NCI-H226 (cell line): ENCODE measurements around the gene SNX25.
A peak's percentile ranks its signal among the peaks of the same experiment; 100 is the strongest.
"Not testable (repeated sequence)": the region's sequence is repeated elsewhere in the genome, so short reads cannot be mapped to it uniquely, and the experiment has no call there.

ENCODE experiments used
- DNase-seq: peaks from one replicate; pipeline ENCODE4 v3.0.0-alpha.2; 2015

The SNX25 gene

GRCh38 chr4:185235119-185235842 lies 25.9 kb downstream of the SNX25 start:
- DNase-seq, result no peak

- peak; percentile 54 for DNase-seq
These were observed 26.6 kb downstream of the SNX25 start for GRCh38 chr4:185235843-185236503.

- DNase-seq, result no peak
These were observed 27.8 kb downstream of the SNX25 start for GRCh38 chr4:185237175-185237574.

- no peak for DNase-seq
These were observed 28.9 kb downstream of the SNX25 start for GRCh38 chr4:185238215-185238681.

GRCh38 chr4:185238750-185239149 lies 29.4 kb downstream of the SNX25 start:
- DNase-seq, result no peak

- not testable (repeated sequence) for DNase-seq
These were observed 31.1 kb downstream of the SNX25 start for GRCh38 chr4:185240486-185240885.

- peak; percentile 33 for DNase-seq
These were observed 33.5 kb downstream of the SNX25 start for GRCh38 chr4:185242749-185243533.

- no peak for DNase-seq
These were observed 34.5 kb downstream of the SNX25 start for GRCh38 chr4:185243879-185244278.

GRCh38 chr4:185244763-185245162 lies 35.4 kb downstream of the SNX25 start:
- DNase-seq, result no peak

- DNase-seq, result no peak
These were observed 37.1 kb downstream of the SNX25 start for GRCh38 chr4:185246453-185246852.

- DNase-seq, result no peak
These were observed 37.8 kb downstream of the SNX25 start for GRCh38 chr4:185247151-185247550.

GRCh38 chr4:185248393-185249039 lies 39.1 kb downstream of the SNX25 start:
- no peak for DNase-seq

GRCh38 chr4:185249105-185249504 lies 39.7 kb downstream of the SNX25 start:
- DNase-seq, result no peak

- no peak for DNase-seq
These were observed 45.0 kb downstream of the SNX25 start for GRCh38 chr4:185254434-185254833.

GRCh38 chr4:185255868-185256267 lies 46.5 kb downstream of the SNX25 start:
- DNase-seq, result no peak

GRCh38 chr4:185256446-185256845 lies 47.0 kb downstream of the SNX25 start:
- peak; percentile 56 for DNase-seq

GRCh38 chr4:185257086-185257485 lies 47.7 kb downstream of the SNX25 start:
- no peak for DNase-seq

- DNase-seq, result no peak
These were observed 48.3 kb downstream of the SNX25 start for GRCh38 chr4:185257694-185258093.

GRCh38 chr4:185258741-185259140 lies 49.3 kb downstream of the SNX25 start:
- DNase-seq, result peak; percentile 12

- DNase-seq, result no peak
These were observed 50.3 kb downstream of the SNX25 start for GRCh38 chr4:185259719-185260118.

- DNase-seq, result no peak
These were observed 52.5 kb downstream of the SNX25 start for GRCh38 chr4:185261946-185262345.

GRCh38 chr4:185263419-185263818 lies 54.0 kb downstream of the SNX25 start:
- DNase-seq, result no peak

GRCh38 chr4:185265942-185266341 lies 56.5 kb downstream of the SNX25 start:
- DNase-seq, result peak; percentile 22
